ENCODE data around the gene TBX1.

- TF ChIP-seq CTCF (conservative IDR thresholded peaks at IDR 0.05): no peak
- TF ChIP-seq EZH2 (IDR thresholded peaks at IDR 0.05; ENCODE audit: low read depth): no peak
Observed at GRCh38 chr22:19713650-19714311, 46.8 kb upstream of the TBX1 start.
